Inferior parietal cortex (tissue), 1 donor: Measurements from ENCODE around the gene PDE4B.

Source experiments
- DNase-seq: peaks from one replicate; pipeline ENCODE4 v3.0.0-alpha.2; 2016; ENCODE audit errors: extremely low spot score

Gene PDE4B

GRCh38 chr1:66182026-66182425 lies 389.3 kb downstream of the PDE4B start:
- DNase-seq, result no peak

- no peak for DNase-seq
These were observed 390.0 kb downstream of the PDE4B start for GRCh38 chr1:66182551-66183178.

- DNase-seq, result no peak
These were observed 390.7 kb downstream of the PDE4B start for GRCh38 chr1:66183400-66183799.

- DNase-seq, result no peak
These were observed 404.4 kb downstream of the PDE4B start for GRCh38 chr1:66197120-66197519.

- no peak for DNase-seq
These were observed 405.1 kb downstream of the PDE4B start for GRCh38 chr1:66197785-66198184.

GRCh38 chr1:66206563-66207144 lies 414.0 kb downstream of the PDE4B start:
- no peak for DNase-seq

- DNase-seq, result peak; percentile 48
These were observed 414.8 kb downstream of the PDE4B start for GRCh38 chr1:66207484-66207883.

GRCh38 chr1:66208632-66209031 lies 415.9 kb downstream of the PDE4B start:
- no peak for DNase-seq

- DNase-seq, result no peak
These were observed 418.0 kb downstream of the PDE4B start for GRCh38 chr1:66210635-66211244.

GRCh38 chr1:66211521-66211920 lies 418.8 kb downstream of the PDE4B start:
- DNase-seq, result no peak

GRCh38 chr1:66213491-66213890 lies 420.8 kb downstream of the PDE4B start:
- DNase-seq, result no peak

GRCh38 chr1:66214901-66215300 lies 422.2 kb downstream of the PDE4B start:
- DNase-seq, result no peak

- no peak for DNase-seq
These were observed 424.3 kb downstream of the PDE4B start for GRCh38 chr1:66217021-66217420.

- no peak for DNase-seq
These were observed 424.9 kb downstream of the PDE4B start for GRCh38 chr1:66217561-66217960.

GRCh38 chr1:66220477-66220876 lies 427.8 kb downstream of the PDE4B start:
- no peak for DNase-seq

GRCh38 chr1:66223681-66224080 lies 431.0 kb downstream of the PDE4B start:
- no peak for DNase-seq

GRCh38 chr1:66226985-66227384 lies 434.3 kb downstream of the PDE4B start:
- no peak for DNase-seq

- no peak for DNase-seq
These were observed 435.3 kb downstream of the PDE4B start for GRCh38 chr1:66227966-66228365.

GRCh38 chr1:66231217-66231616 lies 438.5 kb downstream of the PDE4B start:
- no peak for DNase-seq

GRCh38 chr1:66231681-66232463 lies 439.2 kb downstream of the PDE4B start:
- DNase-seq, result no peak

- DNase-seq, result no peak
These were observed 444.3 kb downstream of the PDE4B start for GRCh38 chr1:66237042-66237441.

- no peak for DNase-seq
These were observed 445.2 kb downstream of the PDE4B start for GRCh38 chr1:66237722-66238479.
